NT2/D1 (cell line): ENCODE results near the gene PAIP2.

Experiments used
- SUZ12 ChIP-seq: IDR thresholded peaks from 2 replicates; pipeline ENCODE4 v1.6.1; 2011; ENCODE audit not compliant: insufficient read length, insufficient read depth; ENCODE audit errors: extremely low read depth
- YY1 ChIP-seq: IDR thresholded peaks from 2 replicates; pipeline ENCODE4 v1.6.1; 2011; ENCODE audit not compliant: insufficient read length, insufficient read depth
- ZNF274 ChIP-seq: IDR thresholded peaks from 2 replicates; pipeline ENCODE4 v1.6.1; 2011; ENCODE audit warnings: mild to moderate bottlenecking, low read depth, low read length

- TF ChIP-seq ZNF274 (no peak), YY1 (no peak), SUZ12 (no peak)
These were observed 41.2 kb downstream of the PAIP2 start for GRCh38 chr5:139382807-139383206.
